H9 (cell line): ENCODE data around the gene XG. TPM values are rescaled to one million over a fixed set of nuclear protein-coding genes. Genes with fewer than 3 reads are reported as not detected.
"Not testable (repeated sequence)": the region's sequence is repeated elsewhere in the genome, so short reads cannot be mapped to it uniquely, and the experiment has no call there.

Source experiments
- DNase-seq: peaks from one replicate; pipeline ENCODE4 v3.0.0-alpha.2; 2017
- H2AFZ ChIP-seq: one replicate; pipeline ENCODE4 v1.6.1; 2013; ENCODE audit warnings: mild to moderate bottlenecking, low read length, control low read depth, moderate library complexity
- H2AK5ac ChIP-seq: 2 replicates; pipeline ENCODE4 v1.6.1; 2013; ENCODE audit warnings: low read length, control low read depth, mixed read lengths; ENCODE audit not compliant: insufficient read length
- H2BK120ac ChIP-seq: one replicate; pipeline ENCODE4 v1.6.1; 2013; ENCODE audit warnings: low read depth, mild to moderate bottlenecking, low read length, control low read depth, inconsistent platforms; ENCODE audit not compliant: poor library complexity, severe bottlenecking
- H2BK12ac ChIP-seq: 2 replicates; pipeline ENCODE4 v1.6.1; 2013; ENCODE audit warnings: low read length, control low read depth, mixed read lengths, low read depth; ENCODE audit not compliant: insufficient read length
- H2BK15ac ChIP-seq: 2 replicates; pipeline ENCODE4 v1.6.1; 2013; ENCODE audit warnings: low read depth, low read length, control low read depth
- H2BK20ac ChIP-seq: one replicate; pipeline ENCODE4 v1.6.1; 2013; ENCODE audit warnings: low read depth, mild to moderate bottlenecking, low read length, control low read depth, inconsistent platforms; ENCODE audit not compliant: poor library complexity, severe bottlenecking
- H2BK5ac ChIP-seq: 2 replicates; pipeline ENCODE4 v1.6.1; 2013; ENCODE audit warnings: low read length, control low read depth, mixed read lengths; ENCODE audit not compliant: insufficient read length
- H3K14ac ChIP-seq: 2 replicates; pipeline ENCODE4 v1.6.1; 2013; ENCODE audit warnings: low read length, control low read depth; ENCODE audit not compliant: insufficient read depth
- H3K18ac ChIP-seq: 2 replicates; pipeline ENCODE4 v1.6.1; 2013; ENCODE audit warnings: low read depth, mild to moderate bottlenecking, mixed read lengths, low read length, control low read depth; ENCODE audit not compliant: insufficient read length
- H3K23ac ChIP-seq: 2 replicates; pipeline ENCODE4 v1.6.1; 2013; ENCODE audit warnings: low read length, control low read depth, mixed read lengths, low read depth; ENCODE audit not compliant: insufficient read length
- H3K23me2 ChIP-seq: 2 replicates; pipeline ENCODE4 v1.6.1; 2013; ENCODE audit warnings: low read depth, mild to moderate bottlenecking, mixed read lengths, low read length, control low read depth; ENCODE audit not compliant: insufficient read length, poor library complexity, severe bottlenecking
- H3K27ac ChIP-seq: 2 replicates; pipeline ENCODE4 v1.5.1; 2013; ENCODE audit warnings: low read length, control low read depth, mixed read lengths, low read depth; ENCODE audit not compliant: insufficient read length
- H3K27me3 ChIP-seq: 2 replicates; pipeline ENCODE4 v1.6.1; 2013; ENCODE audit warnings: low read length, control low read depth, inconsistent platforms; ENCODE audit not compliant: insufficient read depth
- H3K4ac ChIP-seq: 2 replicates; pipeline ENCODE4 v1.6.1; 2013; ENCODE audit warnings: low read depth, mild to moderate bottlenecking, control low read depth, inconsistent platforms, low read length, moderate library complexity
- H3K4me1 ChIP-seq: 2 replicates; pipeline ENCODE4 v1.6.1; 2013; ENCODE audit warnings: low read length, control low read depth, inconsistent platforms; ENCODE audit not compliant: insufficient read depth
- H3K4me2 ChIP-seq: 2 replicates; pipeline ENCODE4 v1.6.1; 2013; ENCODE audit warnings: low read length, control low read depth, mixed read lengths; ENCODE audit not compliant: insufficient read length, insufficient read depth
- H3K56ac ChIP-seq: 2 replicates; pipeline ENCODE4 v1.6.1; 2013; ENCODE audit warnings: low read depth, mild to moderate bottlenecking, mixed read lengths, low read length, control low read depth; ENCODE audit not compliant: insufficient read length
- H3K79me1 ChIP-seq: 2 replicates; pipeline ENCODE4 v1.6.1; 2013; ENCODE audit warnings: low read depth, mild to moderate bottlenecking, moderate library complexity, low read length, control low read depth, inconsistent platforms; ENCODE audit not compliant: insufficient read depth, poor library complexity, severe bottlenecking
- H3K79me2 ChIP-seq: 2 replicates; pipeline ENCODE4 v1.6.1; 2013; ENCODE audit warnings: low read length, control low read depth, inconsistent platforms; ENCODE audit not compliant: insufficient read depth
- H3K9ac ChIP-seq: 2 replicates; pipeline ENCODE4 v1.6.1; 2013; ENCODE audit warnings: low read length, control low read depth, mixed read lengths; ENCODE audit not compliant: insufficient read length; ENCODE audit errors: extremely low read depth
- H3K9me3 ChIP-seq: one replicate; pipeline ENCODE4 v1.6.1; 2013; ENCODE audit warnings: low read depth, low read length, inconsistent platforms; ENCODE audit not compliant: control insufficient read depth
- H3T11ph ChIP-seq: one replicate; pipeline ENCODE4 v1.6.1; 2013; ENCODE audit warnings: mild to moderate bottlenecking, low read length, control low read depth, inconsistent platforms
- H4K20me1 ChIP-seq: one replicate; pipeline ENCODE4 v1.6.1; 2013; ENCODE audit not compliant: control insufficient read depth, insufficient read length, insufficient read depth
- H4K5ac ChIP-seq: 2 replicates; pipeline ENCODE4 v1.6.1; 2013; ENCODE audit warnings: low read depth, mild to moderate bottlenecking, mixed read lengths, low read length, control low read depth; ENCODE audit not compliant: insufficient read length
- H4K8ac ChIP-seq: replicated peaks from 2 replicates; pipeline ENCODE4 v1.6.1; 2013; ENCODE audit warnings: low read length, control low read depth, mixed read lengths, low read depth; ENCODE audit not compliant: insufficient read length
- H4K91ac ChIP-seq: 2 replicates; pipeline ENCODE4 v1.6.1; 2013; ENCODE audit warnings: low read depth, mild to moderate bottlenecking, moderate library complexity, mixed read lengths, low read length, control low read depth; ENCODE audit not compliant: insufficient read length
- H3K27ac Mint-ChIP-seq, 3 experiments: 2 replicates in 2 of 3; 3 replicates in 1 of 3; pipeline ENCODE4 v1.8.0; 2020 to 2021; ENCODE audit warnings: mixed read lengths in 3 of 3, mild to moderate bottlenecking in 1 of 3, moderate library complexity in 1 of 3
- H3K27me3 Mint-ChIP-seq: 2 replicates; pipeline ENCODE4 v1.8.0; 2021; ENCODE audit warnings: low read depth, mild to moderate bottlenecking, moderate library complexity, mixed read lengths
- H3K36me3 Mint-ChIP-seq, 3 experiments: 2 replicates in 2 of 3; 3 replicates in 1 of 3; pipeline ENCODE4 v1.8.0; 2020 to 2021; ENCODE audit warnings: low read depth in 3 of 3, mixed read lengths in 3 of 3; ENCODE audit not compliant: insufficient read depth in 1 of 3
- H3K4me1 Mint-ChIP-seq, 2 experiments: 2 replicates each; pipeline ENCODE4 v1.8.0; 2020; ENCODE audit warnings: mixed read lengths in 2 of 2
- H3K4me3 Mint-ChIP-seq, 2 experiments: 2 replicates in 1 of 2; 3 replicates in 1 of 2; pipeline ENCODE4 v1.8.0; 2020 to 2021; ENCODE audit warnings: mild to moderate bottlenecking in 2 of 2, mixed read lengths in 2 of 2, moderate library complexity in 1 of 2
- H3K9me3 Mint-ChIP-seq, 2 experiments: 2 replicates in 1 of 2; 3 replicates in 1 of 2; pipeline ENCODE4 v1.8.0; 2020; ENCODE audit warnings: mild to moderate bottlenecking in 2 of 2, mixed read lengths in 2 of 2, moderate library complexity in 1 of 2
- WGBS: extraction: QIAGEN DNeasy Blood & Tissue Kit; methylation state at CpG from one replicate; pipeline ENCODE4 v1.1.7; 2013; ENCODE audit warnings: missing lambda C conversion rate, low lambda C conversion rate, mixed read lengths; ENCODE audit not compliant: insufficient read length; ENCODE audit errors: extremely low coverage; 5-methylcytosine and 5-hydroxymethylcytosine counted together
- total RNA-seq: library from RNA; stranded (reverse); gene quantifications from 2 replicates; pipeline ENCODE4 v1.2.1, GENCODE V29; 2021
- TF ChIP-seq, protein P1 (sequence below): fragments of 200-600 bp; sonication (generic); conservative IDR thresholded peaks from 3 replicates; pipeline ENCODE4 v1.8.0; 2021; ENCODE audit warnings: antibody characterized with exemption, mild to moderate bottlenecking

XG gene
- total RNA-seq, 1 experiment from 2014 or later: 1.1 TPM

DNA sequence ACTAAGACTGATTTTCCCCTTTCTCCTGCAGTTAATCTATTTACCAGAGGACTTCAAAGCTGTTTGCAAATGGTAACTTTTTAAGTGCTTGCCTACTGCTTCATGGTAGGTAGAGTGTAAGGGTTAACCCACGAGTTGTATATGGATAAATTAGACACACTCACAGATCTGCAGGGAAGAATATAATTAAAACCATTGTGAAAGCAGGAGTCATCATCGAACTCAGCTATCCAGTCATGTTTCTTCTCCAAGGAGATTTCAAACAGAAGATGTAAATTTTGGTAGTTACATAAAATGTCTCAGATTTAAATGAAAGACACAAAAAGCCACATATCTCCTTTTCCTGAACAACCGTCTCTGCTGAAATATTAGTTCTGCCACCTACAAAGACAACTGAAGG, 549 bp upstream of the XG start:
- DNase-seq: no peak
- Histone ChIP-seq H4K5ac (no peak overlapping the region), H2BK5ac (no peak overlapping the region), H3K23ac (no peak overlapping the region), H2AK5ac (no peak overlapping the region), H3K27ac (no peak overlapping the region), H2BK12ac (no peak overlapping the region), H3K79me1 (no peaks in the 10 kb centered on the region), H4K91ac (no peak overlapping the region), H2BK120ac (no peak overlapping the region), H4K8ac (no peak overlapping the region), H3K14ac (no peak overlapping the region), H2BK15ac (no peak overlapping the region), H3K4me2 (no peak overlapping the region), H3K18ac (no peak overlapping the region), H3T11ph (no peak overlapping the region), H4K20me1 (no peaks in the 10 kb centered on the region), H3K56ac (no peak overlapping the region), H2AFZ (no peak overlapping the region), H3K27me3 (no peaks in the 10 kb centered on the region), H3K9ac (no peak overlapping the region), H3K4me1 (no peaks in the 10 kb centered on the region; the same call in 1 of the 2 replicates), H2BK20ac (no peak overlapping the region), H3K9me3 (no peaks in the 10 kb centered on the region), H3K23me2 (no peaks in the 10 kb centered on the region), H3K79me2 (no peaks in the 10 kb centered on the region), H3K4ac (no peak overlapping the region)
- H3K4me3 Mint-ChIP-seq: no peak overlapping the region
- H3K4me1 Mint-ChIP-seq: peaks cover 15 to 21% of the 10 kb centered on the region in 2 experiments
- WGBS: no CpG with 5 or more reads among the region's 3 CpGs
- peaks cover 0 to 3% of the 10 kb centered on the region in 2 experiments; a peak in 2 of 5 replicates for H3K9me3 Mint-ChIP-seq
- H3K27me3 Mint-ChIP-seq: no peaks in the 10 kb centered on the region
- TF ChIP-seq, protein P1, sequence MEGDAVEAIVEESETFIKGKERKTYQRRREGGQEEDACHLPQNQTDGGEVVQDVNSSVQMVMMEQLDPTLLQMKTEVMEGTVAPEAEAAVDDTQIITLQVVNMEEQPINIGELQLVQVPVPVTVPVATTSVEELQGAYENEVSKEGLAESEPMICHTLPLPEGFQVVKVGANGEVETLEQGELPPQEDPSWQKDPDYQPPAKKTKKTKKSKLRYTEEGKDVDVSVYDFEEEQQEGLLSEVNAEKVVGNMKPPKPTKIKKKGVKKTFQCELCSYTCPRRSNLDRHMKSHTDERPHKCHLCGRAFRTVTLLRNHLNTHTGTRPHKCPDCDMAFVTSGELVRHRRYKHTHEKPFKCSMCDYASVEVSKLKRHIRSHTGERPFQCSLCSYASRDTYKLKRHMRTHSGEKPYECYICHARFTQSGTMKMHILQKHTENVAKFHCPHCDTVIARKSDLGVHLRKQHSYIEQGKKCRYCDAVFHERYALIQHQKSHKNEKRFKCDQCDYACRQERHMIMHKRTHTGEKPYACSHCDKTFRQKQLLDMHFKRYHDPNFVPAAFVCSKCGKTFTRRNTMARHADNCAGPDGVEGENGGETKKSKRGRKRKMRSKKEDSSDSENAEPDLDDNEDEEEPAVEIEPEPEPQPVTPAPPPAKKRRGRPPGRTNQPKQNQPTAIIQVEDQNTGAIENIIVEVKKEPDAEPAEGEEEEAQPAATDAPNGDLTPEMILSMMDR: no peak
- 0 out of 7 replicates have a peak, but pooled peaks cover 0 to 2% (median 0%) of the 10 kb centered on the region in 3 experiments for H3K36me3 Mint-ChIP-seq
- H3K27ac Mint-ChIP-seq: no peak overlapping the region

DNA sequence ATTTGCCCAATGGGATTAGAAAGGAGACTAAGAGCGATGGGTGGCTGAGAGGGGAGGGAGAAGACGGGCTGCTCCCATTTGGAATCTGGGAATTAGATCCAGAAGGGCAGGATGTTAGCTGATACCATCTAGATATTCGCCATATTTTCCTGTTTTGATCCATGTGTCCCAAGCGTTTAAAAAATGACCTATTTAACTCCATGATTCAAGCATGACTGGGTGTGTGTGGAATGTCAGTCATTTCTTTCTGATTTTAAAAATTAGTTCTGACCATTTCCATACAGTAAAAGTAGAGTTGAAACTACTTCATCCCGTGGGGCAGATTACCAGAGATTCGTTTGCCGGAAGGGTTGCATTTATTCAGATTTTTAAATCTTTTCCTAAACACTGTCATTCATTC, 601 bp downstream of the XG start:
- H3K4me1 ChIP-seq, H3K79me2 ChIP-seq, H3K27me3 Mint-ChIP-seq, H3K4me3 Mint-ChIP-seq, H3K4me2 ChIP-seq, H4K20me1 ChIP-seq, H3K14ac ChIP-seq, H3K4ac ChIP-seq, H3K27me3 ChIP-seq, H3K27ac ChIP-seq, H3K27ac Mint-ChIP-seq, H2AK5ac ChIP-seq, H2BK120ac ChIP-seq, H3K18ac ChIP-seq, H2BK5ac ChIP-seq, H3K23ac ChIP-seq, H3T11ph ChIP-seq, H3K9me3 ChIP-seq, H2BK20ac ChIP-seq, DNase-seq, H3K23me2 ChIP-seq, H4K8ac ChIP-seq, H3K79me1 ChIP-seq, H3K36me3 Mint-ChIP-seq, H2BK15ac ChIP-seq, H4K5ac ChIP-seq, H3K56ac ChIP-seq, H3K9ac ChIP-seq, H2BK12ac ChIP-seq, H2AFZ ChIP-seq, H4K91ac ChIP-seq: not testable (repeated sequence)
- Mint-ChIP-seq H3K4me1 (peaks cover 20 to 21% of the 10 kb centered on the region in 2 experiments), H3K9me3 (peaks cover 7 to 11% of the 10 kb centered on the region in 2 experiments)
- no CpG with 5 or more reads among the region's 7 CpGs for WGBS
